Measurements from ENCODE around the gene ISYNA1.

Gene ISYNA1

DNA sequence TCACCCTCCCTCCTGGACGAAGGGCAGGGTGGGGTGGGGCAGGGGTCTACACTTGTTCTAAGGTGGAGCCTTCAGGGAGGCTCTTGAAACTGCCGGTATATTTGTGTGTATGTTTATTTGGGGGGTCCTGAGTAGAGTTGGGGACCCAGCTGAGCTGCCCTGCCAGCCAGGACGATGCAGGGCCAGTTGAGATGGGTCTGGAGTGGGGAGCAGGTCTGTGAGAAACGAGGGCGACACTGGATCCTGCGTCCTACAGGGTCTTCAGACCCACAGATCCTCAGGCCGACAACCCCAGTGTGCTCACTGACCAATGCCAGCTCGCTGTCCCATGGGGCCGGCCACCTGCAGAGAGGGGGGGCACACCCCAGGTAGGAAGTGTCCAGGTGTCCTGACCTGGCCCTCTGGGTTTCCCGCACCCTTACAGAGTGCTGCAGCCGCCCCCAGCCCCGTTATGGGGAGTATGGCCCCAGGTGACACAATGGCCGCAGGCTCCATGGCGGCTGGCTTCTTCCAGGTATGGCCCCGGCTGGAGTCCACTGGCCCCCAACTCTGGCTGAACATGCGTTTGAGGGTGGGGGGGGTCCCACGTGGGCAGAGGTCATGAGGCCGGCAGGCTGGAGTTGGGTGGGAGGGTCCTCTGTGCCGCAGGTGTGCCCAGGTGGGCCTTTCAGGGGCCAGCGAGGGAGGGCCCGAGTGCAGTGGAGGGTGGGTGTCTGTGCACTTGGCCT lies 7.4 kb downstream of the ISYNA1 start:
- no peak for DNase-seq

DNA sequence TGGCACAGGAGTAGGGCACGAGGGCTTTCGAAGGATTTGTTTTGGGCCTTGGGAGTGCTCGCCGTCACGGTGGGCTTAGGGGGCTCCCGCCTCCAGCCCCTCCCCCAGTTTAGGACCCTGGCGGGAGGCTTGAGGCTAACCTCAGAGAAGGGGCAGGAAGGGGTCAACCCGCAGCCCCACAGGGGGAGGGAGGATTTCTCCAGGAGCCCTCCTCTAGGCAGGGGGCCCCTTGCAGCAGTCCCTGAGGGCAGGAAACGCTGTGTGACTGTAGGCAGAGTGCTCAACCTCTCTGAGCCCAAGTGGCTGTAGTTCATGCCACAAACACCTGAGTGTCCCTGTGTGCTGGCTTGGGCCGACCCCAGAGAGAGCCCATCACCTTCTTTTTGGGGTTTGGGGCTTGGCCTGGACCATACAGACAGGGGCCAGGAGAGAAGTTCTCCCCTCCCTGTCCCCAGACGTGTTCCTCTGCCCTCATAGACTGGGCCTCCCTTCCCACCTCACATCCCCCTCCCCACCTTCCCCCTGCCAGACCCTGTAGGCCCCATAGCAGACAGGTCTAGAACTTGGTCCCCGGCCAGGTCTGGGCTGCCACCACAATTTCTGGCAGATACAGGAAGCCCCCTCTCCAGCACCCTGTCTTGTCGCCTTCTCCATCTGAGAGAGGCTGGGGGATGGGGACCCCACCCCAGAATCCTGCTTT lies 8.1 kb downstream of the ISYNA1 start:
- DNase-seq = no peak

DNA sequence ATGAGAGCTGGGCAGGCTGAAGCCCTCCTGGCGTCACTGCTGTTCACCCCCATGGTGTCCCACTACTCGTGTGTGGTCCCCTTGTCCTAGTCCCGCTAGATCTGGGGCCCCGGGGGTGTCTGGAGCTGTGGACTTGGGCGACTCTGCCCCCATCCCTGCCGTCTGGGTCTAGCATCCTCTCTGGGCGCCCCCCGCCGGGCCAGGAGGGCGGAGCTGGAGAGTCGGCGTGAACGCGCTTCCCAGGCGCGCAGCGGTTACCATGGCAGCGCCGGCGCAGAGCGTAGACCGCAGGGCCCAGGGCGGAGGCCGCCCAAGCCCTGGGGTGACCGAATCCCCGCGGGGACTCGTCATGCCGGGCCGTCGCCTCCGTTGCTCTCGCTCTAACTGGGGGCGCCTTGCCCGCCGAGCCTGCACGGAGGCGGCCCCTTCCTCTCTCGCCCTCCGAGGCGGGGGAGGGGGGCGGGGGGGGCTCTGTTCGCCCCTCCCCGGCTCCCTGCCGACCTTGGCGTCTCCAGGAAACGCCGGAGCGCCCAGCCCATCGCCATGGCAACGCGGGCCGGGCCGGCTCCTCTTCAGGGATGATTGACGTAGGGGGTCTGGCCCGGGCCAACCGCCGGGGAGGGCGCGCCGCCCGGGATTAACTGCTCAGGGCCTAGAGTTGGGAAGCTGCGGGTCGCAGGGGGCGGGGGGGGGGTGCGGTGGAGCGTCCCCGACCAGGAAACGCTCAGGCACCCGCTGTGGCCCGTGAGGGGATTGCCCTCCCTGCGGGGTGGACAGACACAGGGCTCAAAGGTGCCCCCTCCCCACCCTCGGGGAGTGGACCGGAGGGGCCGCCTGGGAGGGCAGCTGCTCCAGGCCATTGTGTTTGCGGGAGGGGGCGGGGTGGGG lies 8.9 kb downstream of the ISYNA1 start:
- DNase-seq = peak; percentile 85

DNA sequence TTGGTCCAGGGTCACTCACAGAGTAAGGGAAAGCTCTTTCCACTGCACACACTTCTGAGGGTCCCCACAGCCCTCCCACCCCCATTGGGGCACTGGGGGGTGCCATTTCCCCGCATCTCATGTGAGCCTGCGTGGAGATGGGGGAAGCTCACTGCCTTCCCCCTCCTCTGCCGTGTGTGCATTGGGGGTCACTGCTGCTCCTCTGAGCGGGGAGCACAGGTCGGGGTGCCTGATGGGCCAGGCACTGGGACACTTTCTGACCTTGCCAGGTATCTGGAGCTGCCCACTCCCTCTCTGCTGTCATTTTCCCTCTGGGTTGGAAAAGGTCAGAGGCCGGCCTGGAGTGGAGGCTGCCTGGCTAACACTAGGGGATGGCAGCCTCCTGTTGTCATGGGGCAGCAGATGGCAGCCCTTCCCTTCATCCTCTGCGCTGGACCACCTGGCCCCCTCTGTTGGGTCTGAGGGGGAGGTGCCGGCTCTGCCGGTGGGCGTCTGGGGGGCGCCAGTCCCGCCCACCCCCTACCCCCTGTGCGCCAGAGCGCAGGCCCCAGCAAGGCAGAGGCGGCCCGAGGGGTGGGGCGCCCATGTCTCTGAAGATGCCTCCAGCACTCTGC lies 9.7 kb downstream of the ISYNA1 start:
- no peak for DNase-seq

DNA sequence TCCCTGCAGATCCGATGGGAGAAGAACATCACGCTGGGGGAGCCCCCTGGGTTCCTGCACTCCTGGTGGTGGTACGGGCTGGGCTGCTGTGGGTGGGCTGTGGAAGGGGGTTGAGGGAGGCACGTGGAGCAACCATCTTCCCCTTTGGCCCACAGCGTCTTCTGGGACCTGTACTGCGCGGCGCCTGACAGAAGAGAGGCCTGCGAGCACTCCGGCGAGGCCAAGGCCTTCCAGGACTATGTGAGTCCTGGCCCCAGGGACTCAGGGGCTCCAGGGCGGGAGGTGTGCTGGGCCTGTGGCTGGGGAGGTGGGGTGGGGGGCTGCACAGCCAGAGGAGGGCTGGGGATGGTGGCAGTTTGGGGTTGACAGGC lies 10.2 kb downstream of the ISYNA1 start:
- DNase-seq = no peak

DNA sequence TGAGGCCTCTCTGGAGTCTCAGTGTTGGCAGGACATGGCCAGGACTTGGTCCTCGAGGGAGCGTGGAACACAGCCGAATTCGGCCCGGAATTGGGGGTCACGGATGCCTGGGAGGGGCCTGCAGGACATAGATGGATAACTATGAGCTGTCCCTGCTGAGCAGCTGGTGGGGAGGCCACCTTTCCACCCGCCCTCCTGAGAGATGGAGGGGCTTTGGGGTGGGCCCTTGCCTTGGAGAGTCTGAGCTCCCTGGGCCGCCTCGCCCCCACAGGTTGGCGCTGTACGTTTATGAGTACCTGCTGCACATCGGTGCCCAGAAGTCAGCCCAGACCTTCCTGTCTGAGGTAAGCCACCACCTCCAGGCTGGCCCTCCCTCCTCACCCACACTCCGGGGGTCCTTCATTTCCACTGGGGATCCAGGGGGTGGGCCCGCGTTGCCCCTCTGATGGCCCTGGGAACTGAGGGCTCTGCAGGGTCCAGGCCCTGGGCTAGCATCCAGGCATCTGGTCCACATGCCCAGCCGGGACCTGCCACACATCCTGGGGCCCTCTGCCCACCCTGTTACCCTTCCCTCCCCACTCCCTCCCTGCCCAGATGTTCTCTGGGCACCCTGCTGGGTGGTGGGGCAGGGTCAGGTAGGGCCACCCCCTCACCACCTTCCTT lies 10.7 kb downstream of the ISYNA1 start:
- DNase-seq = no peak

DNA sequence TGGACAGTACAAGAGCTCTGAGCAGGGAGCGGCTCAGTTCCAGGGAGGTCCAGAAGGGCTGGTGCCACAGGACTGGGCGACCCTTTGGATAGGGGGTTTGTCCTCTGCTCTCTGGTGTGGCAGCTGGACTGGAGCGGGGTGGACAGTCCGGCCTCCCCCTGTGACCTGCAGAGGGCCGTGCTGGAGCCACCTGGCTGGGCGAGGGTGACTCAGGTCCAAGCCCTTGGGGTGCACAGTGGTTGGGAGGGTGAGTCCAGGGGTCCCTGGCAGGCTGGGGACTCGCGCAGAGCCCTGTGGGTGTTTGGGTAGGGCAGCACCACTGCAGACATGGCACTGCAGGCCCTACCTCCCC lies 11.5 kb downstream of the ISYNA1 start:
- DNase-seq = no peak

DNA sequence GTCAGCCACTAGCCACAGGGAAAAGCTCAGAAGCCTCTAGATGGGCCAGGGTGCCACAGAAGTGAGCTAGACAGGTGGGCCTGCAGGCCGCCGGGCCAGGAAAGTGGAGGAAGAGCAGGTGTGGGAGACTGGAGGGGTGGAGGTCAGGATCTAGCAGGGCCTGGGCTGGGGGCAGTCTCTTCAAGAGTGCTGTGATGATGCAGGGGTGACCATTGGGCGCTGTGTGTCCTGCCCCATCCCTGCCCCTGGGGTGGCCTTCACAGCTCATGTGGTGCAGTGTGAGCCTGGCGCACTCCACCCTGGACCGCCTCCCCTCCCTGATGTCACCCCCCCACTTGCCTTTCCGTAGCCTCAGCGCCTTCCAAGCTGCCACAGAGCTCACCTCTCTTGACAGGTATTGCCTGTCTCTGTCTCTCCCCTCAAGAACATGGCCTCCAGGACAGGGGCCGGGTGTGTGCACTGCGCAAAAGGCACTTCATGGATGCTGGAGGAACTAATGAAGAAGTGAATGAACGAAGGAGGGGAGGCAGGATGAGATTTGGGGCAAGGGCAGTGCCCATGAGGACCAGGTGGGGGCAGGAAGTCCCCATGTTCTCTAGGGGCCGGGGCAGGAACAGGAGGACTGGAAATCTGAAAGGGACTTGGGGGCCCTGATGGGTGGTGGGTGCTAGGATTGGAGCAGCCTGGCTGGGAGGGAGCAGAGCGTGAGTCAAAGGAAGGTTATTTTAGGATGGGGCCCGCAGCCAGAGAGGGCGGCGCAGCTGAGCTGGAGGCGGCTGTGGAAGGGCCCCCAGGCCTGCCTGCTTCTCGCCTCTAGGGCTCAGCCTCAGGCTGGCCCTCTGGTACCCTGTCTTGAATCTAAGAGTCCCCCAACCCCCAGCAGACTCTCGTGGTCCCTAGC lies 12.2 kb downstream of the ISYNA1 start:
- DNase-seq = no peak

DNA sequence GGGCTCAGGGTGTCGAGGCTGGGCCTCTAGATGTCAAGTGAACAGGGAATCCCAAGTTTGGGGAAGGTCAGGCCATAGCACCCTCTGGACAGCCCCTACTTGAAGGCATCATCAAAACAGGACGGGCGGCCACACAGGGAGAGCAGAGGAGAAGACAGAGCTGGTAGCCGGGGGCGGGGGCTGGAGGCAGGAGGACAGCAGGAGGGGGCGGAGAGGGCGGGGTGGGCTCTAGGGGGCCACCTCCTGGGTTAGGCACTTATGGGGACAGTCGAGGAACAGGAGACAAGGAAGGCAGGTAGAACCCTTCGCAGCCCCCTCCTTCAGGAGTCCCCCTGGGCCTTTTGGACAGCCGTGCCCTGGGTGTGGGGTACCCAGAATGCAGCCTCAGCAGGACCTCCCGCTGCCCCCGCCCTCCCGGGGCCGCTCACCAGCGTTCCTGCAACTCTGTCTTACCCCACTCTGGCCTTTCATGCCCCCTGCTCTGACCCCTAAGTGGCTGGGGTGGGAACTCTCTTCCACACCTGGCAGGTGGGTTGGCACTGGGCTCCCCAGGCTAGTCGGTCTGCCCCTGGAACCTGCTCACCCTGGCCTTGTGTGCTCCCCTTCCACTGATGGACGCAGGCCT lies 12.9 kb downstream of the ISYNA1 start:
- no peak for DNase-seq

DNA sequence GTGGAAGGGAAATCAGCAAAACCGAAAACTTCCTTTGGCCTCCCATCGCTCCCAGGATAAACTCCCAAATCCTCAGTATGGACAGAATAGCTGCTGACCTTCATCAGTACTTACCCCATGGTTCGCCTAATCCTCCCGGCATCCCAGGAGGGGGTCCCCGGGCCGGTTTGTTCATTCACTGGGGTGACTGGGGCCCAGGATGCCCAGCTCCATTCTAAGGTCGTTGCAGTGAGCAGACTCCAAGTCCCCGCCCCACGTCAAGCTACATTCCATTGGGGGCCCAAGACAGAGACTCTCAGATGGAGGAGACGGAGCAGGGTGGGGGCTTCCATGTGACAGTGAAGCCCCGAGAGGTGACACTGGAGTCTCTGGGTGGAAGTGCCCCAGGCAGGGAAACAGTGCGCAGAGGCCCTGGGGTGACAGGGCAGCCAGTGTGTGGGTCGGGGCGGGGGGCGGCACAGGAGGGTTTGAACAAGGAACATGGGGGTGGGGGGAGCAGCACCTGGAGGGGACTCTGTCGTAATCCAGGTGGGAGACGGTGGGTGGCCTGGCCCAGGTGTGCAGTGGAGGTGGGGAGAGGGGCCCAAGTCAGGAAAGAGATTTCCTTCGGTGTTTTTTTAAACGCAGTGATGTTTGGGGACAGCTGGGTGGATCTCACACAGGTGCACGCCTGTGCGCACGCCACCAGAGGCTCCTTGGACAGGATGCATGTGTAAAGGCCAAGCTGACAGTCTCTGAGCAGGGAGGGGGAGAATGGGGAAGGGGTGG lies 13.6 kb downstream of the ISYNA1 start:
- no peak for DNase-seq

DNA sequence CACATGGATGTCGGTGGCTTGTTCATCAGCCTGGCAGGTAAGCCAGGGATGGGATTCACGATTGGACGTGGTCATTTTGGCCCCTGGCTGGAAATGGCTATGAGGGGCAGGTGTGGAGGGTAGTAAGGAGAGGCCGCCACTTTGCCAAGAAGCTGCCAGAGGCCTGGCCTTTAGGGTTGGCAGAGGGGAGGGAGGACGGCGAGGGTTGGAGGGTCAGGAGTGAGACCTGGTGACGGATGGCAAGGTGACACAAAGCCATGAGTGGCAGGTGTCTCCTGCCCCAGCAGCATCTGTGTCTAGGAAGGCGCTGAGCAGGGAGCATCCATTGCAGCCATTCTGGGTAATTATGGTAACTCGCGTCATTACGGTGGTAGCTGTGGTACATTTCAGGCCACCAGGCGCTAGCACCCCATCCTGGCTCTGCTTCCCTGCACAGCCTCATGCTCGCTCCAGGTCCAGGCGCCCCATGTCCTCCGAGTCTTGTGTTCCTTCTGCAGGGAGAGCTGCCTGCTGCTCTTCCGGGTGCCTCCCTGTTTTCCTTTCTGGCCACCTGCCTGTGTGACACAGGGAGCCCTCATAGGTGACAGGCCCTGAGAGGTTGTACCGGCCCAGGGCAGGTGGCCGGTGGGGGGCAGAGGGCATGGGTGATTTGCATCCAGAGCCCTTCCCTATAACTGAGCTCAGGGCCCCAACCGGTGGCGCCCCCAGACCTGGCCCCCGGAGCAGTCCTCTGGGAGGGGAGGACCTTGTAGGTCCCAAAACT lies 14.5 kb downstream of the ISYNA1 start:
- DNase-seq = no peak

DNA sequence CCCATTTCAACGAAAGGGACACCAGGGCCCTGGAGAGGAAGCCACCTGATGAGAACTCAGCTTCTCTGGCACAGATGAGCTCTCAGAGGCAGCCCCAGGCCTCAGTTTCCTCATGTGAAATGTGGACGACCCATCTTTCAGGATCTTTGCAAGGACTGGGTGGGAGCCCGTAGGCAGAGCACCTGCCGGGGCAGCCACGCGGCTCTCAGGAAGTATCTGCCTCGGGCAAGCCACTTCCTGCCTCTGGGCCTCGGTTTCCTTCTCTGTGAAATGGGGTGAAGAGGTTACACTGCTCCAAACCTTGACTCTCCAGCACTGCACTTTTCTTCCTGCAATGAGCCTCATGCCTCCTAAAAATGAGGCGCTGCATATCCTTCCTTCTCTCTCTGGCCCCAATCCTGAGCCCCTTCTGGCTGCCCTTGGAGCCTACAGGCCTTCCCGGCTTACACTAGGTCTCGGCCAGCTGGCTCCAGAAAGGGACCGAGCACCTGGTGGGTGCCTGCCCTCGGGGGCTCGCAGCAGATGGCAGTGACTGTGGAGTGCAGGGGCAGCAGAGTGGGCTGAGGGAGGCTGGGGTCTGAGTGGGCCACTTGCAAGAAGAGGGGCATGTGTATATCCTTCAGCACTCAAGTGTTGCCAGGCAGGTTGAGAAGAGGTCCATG lies 15.3 kb downstream of the ISYNA1 start:
- DNase-seq = peak; percentile 57

DNA sequence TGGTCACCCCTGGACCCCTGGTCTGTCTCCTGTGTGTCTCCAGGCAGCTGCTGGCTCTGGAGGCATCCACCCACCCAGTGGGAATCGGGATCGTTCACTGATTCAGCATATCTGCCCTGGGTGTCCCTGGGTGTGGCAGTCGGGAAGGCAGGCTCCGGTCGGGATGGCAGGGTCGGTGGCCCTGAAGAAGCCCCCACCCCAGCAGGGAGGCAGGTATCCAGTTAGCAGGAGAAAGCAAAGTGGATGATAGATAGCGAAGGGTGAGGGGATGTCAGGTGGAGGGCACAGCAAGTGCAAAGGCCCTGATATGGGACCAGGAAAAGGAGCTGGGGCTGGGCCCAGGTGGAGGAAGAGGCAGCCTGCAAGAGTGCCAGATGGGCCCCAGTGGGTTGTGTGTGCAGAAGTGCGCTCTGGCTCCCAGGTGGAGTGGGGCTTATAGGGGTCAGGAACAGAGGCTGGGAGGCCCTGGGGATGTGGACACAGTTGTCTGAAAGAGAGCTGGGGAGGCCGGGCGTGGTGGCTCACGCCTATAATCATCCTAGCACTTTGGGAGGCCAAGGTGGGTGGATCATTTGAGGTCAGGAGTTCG lies 16.5 kb downstream of the ISYNA1 start:
- no peak for DNase-seq

DNA sequence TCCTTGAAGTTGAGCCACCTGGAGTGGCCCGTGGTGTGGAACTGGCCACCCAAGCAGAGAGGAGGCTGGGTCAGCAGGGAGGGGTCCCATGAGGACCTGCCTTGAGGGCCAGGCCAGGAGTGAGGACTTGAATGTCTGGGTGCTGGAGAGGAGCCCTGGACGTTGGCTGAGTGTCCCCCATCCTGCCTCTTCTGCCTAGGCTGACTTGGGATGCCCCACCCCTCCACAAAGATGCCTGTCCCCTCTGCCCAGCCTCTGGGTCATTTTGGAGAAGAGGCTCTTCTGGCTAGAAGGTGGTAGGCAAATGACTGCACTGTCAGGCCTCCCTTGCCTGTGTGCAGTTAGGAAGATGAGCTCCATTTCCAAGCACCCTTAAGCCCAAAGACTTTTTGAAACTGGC lies 17.0 kb downstream of the ISYNA1 start:
- DNase-seq = no peak

DNA sequence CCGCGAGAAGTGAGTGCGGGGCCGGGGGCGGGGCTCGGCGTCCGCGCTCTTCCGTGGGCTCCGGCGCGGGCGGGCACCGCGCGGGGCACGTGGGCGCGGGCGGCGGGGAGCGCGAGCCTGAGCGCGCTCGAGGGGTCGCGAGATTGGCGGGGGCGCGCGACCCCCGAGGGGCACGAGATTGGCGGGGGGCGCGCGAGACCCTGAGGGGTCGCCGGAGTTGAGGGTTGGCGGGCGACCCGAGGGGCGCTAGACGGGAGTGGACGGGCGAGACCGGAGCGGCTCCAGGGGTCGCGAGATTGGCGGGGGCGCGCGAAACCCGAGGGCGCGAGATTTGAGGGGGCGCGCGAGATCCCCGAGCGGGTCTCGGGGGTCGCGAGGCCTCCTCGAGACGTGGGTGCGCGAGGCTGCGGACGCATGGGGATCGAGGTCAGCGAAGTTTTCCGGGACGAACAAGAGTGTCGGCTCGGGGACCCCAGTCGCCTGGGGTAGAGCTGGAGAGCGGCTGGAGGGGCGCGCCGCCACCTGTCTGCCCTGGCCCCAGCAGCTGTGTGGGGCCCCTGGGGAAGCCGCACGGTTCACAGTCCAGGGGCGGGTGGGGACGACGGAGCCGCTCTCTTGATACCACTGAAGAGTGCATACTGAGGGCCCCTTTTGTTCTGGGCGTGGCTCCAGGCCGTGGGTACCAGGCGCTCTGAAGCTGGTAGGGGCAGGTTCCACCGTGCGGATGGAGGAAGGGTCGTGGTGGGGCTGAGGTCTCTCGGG lies 18.1 kb downstream of the ISYNA1 start:
- DNase-seq = peak; percentile 59

DNA sequence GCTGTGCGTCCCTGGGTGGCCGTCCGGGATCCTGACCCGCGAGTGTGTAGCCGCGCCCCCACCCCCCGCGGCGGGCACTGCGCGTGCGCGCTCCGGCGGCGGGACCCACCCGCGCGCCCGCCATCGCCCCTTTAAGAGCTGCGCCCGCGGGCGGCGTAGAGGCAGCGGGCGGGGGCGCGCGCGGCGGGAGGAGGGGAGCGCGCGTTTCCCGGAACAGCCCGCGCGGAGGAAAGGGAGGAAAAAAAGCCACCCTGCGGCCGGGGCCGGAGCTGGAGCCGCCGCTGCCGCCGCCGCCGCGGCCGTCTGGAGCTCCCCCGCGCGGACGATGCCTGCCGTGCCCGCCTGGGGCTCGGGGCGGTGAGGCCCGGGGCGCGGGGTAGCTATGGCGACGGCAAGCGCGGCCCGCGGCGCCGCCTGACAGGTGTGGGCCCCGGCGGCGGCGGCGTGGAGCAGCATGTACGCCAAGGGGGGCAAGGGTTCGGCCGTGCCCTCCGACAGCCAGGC lies 18.7 kb downstream of the ISYNA1 start, which contains the start of gene SSBP4:
SSBP4 (plus strand) TSS at position 204 of the 504 bp plus-strand sequence; CDS start at position 455, 251 bp downstream.
- peak; percentile 75 for DNase-seq

DNA sequence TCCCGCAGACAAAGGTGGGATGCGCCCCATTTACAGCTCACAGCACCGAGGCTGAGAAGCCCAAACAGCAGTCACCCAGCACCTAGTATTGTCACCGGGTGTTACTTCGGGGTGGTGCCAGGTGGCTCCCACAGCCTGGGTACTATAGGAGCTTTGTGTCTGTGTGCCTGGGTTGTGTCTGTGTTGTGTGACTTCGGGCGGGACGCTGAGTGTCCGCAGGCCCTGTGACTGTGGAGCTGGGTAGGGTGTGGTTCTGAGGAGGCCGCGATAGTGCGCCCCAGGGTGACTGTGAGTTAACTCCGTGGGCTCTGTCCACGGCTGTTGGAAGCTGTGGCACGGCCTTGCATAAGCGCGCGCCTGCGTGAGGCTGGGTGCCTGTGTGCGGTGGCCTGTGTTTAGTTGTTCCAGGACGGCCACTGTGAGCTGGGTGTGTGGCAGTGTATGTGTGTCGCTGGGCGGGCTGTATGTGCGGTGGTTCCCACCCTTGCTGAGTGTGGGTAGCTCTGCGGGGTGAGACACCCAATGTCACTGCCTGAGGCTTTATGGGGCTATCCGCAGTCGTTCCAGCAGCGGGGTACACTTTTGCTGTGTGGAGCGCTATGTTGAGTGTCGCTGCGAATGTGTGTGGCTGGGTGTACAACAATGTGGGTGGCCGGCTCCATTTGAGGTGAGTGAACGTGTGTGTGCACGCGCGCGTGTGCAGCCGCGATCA lies 19.3 kb downstream of the ISYNA1 start:
- peak; percentile 29 for DNase-seq
